ENCODE measurements around the gene SMDT1.
"Not testable (repeated sequence)": the region's sequence is repeated elsewhere in the genome, so short reads cannot be mapped to it uniquely, and the experiment has no call there.

The SMDT1 gene

DNA sequence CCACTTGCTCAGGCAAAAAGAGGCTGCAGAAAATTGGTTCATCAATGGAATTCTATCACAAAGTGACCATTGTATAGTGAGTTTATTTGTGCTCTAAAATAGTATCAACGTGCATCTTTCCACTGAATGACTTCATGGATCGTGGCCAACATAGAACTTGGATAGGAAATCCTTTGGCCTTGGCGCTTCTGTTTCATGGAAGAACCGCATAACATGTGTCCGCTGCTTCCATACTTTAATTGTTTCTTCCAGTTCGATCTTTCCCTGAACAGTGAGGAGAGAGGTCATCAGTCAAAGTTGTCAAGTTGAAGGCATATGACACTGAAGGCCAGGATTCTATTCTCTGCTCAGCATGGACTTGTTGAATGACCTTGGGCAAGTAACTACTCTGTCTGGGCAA lies 6.6 kb downstream of the SMDT1 start:
- no peak overlapping the region for H3K27ac ChIP-seq
- H3K36me3 ChIP-seq, result peaks cover 76% of the 10 kb centered on the region
- H3K4me3 ChIP-seq (ENCODE audit: low read depth, low read length), result no peak overlapping the region
- H3K9me3 ChIP-seq (ENCODE audit: severe bottlenecking), result peaks cover 3% of the 10 kb centered on the region
- H3K27me3 ChIP-seq (ENCODE audit: insufficient read depth, low read depth, severe bottlenecking), result no peaks in the 10 kb centered on the region
- TF ChIP-seq, protein P1, sequence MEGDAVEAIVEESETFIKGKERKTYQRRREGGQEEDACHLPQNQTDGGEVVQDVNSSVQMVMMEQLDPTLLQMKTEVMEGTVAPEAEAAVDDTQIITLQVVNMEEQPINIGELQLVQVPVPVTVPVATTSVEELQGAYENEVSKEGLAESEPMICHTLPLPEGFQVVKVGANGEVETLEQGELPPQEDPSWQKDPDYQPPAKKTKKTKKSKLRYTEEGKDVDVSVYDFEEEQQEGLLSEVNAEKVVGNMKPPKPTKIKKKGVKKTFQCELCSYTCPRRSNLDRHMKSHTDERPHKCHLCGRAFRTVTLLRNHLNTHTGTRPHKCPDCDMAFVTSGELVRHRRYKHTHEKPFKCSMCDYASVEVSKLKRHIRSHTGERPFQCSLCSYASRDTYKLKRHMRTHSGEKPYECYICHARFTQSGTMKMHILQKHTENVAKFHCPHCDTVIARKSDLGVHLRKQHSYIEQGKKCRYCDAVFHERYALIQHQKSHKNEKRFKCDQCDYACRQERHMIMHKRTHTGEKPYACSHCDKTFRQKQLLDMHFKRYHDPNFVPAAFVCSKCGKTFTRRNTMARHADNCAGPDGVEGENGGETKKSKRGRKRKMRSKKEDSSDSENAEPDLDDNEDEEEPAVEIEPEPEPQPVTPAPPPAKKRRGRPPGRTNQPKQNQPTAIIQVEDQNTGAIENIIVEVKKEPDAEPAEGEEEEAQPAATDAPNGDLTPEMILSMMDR (IDR thresholded peaks at IDR 0.05; ENCODE audit: low read depth, low read length), result no peak
- no peak for DNase-seq

DNA sequence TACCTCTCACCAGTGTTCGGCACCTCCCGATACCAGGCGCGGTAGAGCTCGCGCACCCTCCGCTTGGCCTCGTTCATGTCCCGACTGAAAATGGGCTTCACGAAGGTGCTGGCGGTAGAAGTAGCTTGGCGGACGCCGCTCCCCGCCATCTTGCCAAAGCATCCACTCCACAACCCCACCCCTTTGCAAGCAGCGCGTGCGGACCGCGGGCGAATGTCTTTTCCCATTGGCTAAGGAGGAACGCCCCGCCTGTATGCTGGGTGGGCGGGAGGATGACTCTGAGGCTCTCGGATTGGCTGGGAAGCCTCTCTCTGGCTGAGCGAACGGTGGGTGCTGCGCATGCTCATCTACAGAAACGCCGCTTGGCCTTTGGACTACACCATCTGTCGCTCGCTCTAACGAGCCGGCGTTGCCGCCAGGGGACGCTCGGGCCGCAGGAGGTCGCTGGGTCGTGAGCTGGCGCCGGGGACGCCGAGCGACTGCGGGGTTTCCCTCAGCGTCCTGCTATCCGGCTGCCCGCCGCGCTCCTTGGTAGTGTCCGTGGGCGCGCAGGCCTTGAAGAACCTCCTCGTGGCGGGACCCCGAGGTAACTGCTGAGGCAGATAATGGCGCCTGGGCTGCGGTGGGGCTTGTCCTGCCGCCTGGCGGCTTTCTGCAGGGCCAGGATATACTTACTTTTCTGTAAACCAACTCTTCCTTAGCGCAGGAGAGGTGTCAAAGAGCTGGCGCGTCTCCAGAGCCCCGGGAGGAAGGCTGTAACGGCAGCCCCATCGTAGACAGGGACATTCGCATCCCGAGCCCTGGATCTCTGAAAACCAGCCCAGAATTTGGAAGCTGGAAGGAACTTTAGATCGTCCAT lies 11.3 kb downstream of the SMDT1 start, which contains the start of gene NDUFA6:
Gene NDUFA6, minus strand, starts transcription at position 177 of the 859 bp plus-strand sequence. Its CDS starts 28 bp downstream, at position 149.
- peak; percentile 99 for DNase-seq
- H3K4me3 ChIP-seq (ENCODE audit: low read depth, low read length), result peak within 1 kb of the TSS; percentile 87
- peak within 1 kb of the TSS; percentile 95 for H3K27ac ChIP-seq
- H3K36me3 ChIP-seq, result peaks cover 31% of the 10 kb centered on the region
- H3K9me3 ChIP-seq (ENCODE audit: severe bottlenecking), result peaks cover 3% of the 10 kb centered on the region
- TF ChIP-seq, protein P1 (IDR thresholded peaks at IDR 0.05; ENCODE audit: low read depth, low read length), result peak; percentile 95
- no peaks in the 10 kb centered on the region for H3K27me3 ChIP-seq (ENCODE audit: insufficient read depth, low read depth, severe bottlenecking)

DNA sequence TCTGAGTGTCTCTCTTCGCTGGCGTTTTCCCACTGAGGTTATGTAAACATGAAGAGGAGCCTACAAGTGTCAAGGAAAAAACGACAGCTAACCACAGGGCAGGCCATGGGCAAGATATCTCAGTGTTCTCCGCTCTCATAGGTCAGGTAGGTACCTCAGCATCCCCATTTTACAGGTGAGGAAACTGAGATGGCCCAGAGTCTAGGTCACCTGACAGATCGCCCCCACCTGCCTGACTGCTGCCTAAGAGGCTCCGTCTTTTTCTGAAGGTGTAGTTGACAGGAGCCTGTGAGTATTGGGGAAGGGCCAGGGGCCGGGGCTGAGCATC lies 11.9 kb downstream of the SMDT1 start:
- H3K4me3 ChIP-seq (ENCODE audit: low read depth, low read length), result peak overlapping the region; percentile 87
- H3K9me3 ChIP-seq (ENCODE audit: severe bottlenecking), result peaks cover 3% of the 10 kb centered on the region
- TF ChIP-seq, protein P1 (IDR thresholded peaks at IDR 0.05; ENCODE audit: low read depth, low read length), result no peak
- peaks cover 25% of the 10 kb centered on the region for H3K36me3 ChIP-seq
- no peaks in the 10 kb centered on the region for H3K27me3 ChIP-seq (ENCODE audit: insufficient read depth, low read depth, severe bottlenecking)
- peak overlapping the region; percentile 86 for H3K27ac ChIP-seq
- DNase-seq, result no peak

- Histone ChIP-seq H3K27ac (no peak overlapping the region), H3K9me3 (ENCODE audit: severe bottlenecking) (peaks cover 12% of the 10 kb centered on the region), H3K36me3 (no peaks in the 10 kb centered on the region), H3K4me3 (ENCODE audit: low read depth, low read length) (no peak overlapping the region), H3K27me3 (ENCODE audit: insufficient read depth, low read depth, severe bottlenecking) (no peaks in the 10 kb centered on the region)
- DNase-seq, result no peak
- TF ChIP-seq, protein P1 (IDR thresholded peaks at IDR 0.05; ENCODE audit: low read depth, low read length), result no peak
Measured at GRCh38 chr22:42101199-42101598, 21.7 kb downstream of the SMDT1 start.

GRCh38 chr22:42104332-42104860 lies 24.9 kb downstream of the SMDT1 start:
- not testable (repeated sequence) for DNase-seq; H3K27me3 ChIP-seq (ENCODE audit: insufficient read depth, low read depth, severe bottlenecking); H3K4me3 ChIP-seq (ENCODE audit: low read depth, low read length); H3K27ac ChIP-seq; H3K36me3 ChIP-seq
- peaks cover 12% of the 10 kb centered on the region for H3K9me3 ChIP-seq (ENCODE audit: severe bottlenecking)

GRCh38 chr22:42108848-42109247 lies 29.3 kb downstream of the SMDT1 start:
- H3K36me3 ChIP-seq, result no peaks in the 10 kb centered on the region
- H3K27me3 ChIP-seq (ENCODE audit: insufficient read depth, low read depth, severe bottlenecking), result no peaks in the 10 kb centered on the region
- DNase-seq, result no peak
- no peak overlapping the region for H3K4me3 ChIP-seq (ENCODE audit: low read depth, low read length)
- H3K27ac ChIP-seq, result no peak overlapping the region
- TF ChIP-seq, protein P1 (IDR thresholded peaks at IDR 0.05; ENCODE audit: low read depth, low read length), result no peak
- peaks cover 3% of the 10 kb centered on the region for H3K9me3 ChIP-seq (ENCODE audit: severe bottlenecking)

Measured in WERI-Rb-1 (cell line).